A172 (cell line): ENCODE data around the gene ARIH1. TPM values are rescaled to one million over a fixed set of nuclear protein-coding genes. Genes with fewer than 3 reads are reported as not detected.
"Not testable (repeated sequence)": the region's sequence is repeated elsewhere in the genome, so short reads cannot be mapped to it uniquely, and the experiment has no call there.

Source experiments
- DNase-seq: peaks from one replicate; pipeline ENCODE4 v3.0.0-alpha.2; 2015; ENCODE audit warnings: low spot score
- total RNA-seq: library from RNA; depleted of rRNA; stranded (reverse); fragments of >200 nt; shearing (Covaris generic); gene quantifications from 2 replicates; pipeline ENCODE4 v1.2.3, GENCODE V29; 2014

Gene ARIH1
- total RNA-seq, 1 experiment from 2014 or later: 36.6 TPM

- peak; percentile 48 for DNase-seq
Observed at GRCh38 chr15:72599855-72600464, 125.8 kb downstream of the ARIH1 start.

DNA sequence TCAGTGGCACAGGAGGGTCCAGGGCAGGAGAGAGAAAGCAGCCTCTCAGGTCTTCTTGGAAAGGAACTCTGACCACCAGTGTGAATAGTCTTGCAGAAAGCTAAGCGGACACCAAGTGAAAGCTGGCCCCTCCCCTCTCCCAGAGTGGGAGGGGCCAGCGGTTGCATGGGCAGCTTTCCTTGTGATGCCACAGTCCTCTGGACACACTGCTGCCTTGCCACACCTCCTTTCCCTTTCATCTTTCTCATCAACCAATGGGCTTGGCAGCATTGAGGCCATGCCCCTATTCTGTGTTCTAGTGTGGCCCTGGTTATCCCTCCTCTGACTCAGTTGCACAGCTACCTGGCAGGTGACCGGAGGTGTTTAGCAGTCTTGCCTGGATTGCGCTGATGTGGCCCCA is 130.7 kb downstream of the ARIH1 start:
- peak; percentile 28 for DNase-seq

GRCh38 chr15:72608084-72608483 is 134.0 kb downstream of the ARIH1 start:
- not testable (repeated sequence) for DNase-seq

DNA sequence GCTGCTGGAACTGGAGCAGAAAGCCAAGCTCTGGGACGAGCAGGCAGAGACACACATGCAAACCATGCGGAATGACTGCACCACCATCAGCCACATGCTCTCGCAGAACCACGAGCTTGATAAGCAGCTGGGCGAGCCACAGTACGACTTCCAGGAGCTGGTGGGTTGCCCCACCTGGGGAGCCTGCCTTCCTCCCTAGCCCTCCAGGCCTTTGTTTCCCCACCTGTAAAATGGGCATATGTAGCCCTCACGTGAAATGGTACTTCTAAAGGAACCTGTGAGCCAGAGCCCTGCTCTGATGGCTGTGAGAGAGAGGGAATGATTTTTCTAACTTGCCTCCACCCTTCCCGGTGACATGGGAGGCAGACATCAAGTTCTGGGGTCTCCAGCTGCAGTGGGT is 135.7 kb downstream of the ARIH1 start:
- DNase-seq: no peak

DNA sequence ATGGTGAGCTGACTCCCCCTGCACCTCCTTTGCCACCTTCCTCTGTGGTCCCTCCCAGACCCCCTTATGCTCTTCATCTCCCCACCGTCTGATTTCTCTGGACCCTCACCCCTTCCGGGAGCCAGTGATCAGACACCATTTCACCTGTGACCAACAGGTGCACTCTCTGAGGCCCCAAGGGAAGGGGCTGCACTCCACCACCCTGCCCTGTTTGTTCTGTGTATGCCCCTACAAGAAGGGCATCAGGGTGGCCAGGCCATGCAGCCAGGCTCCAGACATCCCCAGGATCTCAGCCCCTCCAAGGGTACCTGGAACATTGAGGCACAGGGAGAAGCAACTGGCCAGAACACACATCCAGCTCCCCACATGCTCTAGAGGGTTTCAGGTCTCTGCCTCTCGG is 138.2 kb downstream of the ARIH1 start:
- DNase-seq: not testable (repeated sequence)

DNA sequence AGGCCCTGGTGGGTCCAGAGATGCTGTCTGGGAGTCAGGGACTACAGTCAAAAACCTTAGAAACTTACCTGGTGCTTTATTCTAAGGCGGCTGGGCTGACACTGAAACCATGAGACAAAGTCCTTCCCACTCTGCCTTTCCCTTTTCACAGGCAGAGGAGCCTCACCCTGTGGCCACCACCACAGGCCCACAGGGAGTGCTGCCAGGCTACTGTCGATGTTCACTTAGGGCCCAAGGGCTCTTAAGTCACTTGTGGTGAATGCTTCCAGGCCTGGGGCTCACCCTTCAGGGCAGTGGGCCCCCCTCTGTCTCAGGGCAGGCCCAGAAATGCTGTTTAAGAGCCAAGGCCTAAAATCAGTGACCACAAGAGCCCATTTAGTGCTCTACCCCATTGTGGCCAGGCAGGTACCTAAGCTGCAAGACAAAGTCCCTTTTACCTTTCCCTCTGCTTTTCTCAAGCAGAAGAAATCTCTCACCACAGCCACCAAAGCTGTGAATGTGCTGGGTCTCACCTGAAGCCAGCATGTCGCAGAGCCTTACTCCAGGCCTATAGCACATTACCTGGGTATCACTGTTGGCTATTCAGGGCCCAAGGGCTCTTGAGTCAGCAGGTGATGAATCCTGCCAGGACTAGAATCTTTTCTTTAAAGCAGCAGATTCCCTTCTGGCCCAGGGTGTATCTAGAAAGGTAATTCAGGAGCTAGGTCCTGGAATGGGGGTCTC is 140.8 kb downstream of the ARIH1 start:
- DNase-seq: no peak

- not testable (repeated sequence) for DNase-seq
Observed at GRCh38 chr15:72615533-72616233, 141.6 kb downstream of the ARIH1 start.

GRCh38 chr15:72616491-72617210 is 142.5 kb downstream of the ARIH1 start:
- no peak for DNase-seq

DNA sequence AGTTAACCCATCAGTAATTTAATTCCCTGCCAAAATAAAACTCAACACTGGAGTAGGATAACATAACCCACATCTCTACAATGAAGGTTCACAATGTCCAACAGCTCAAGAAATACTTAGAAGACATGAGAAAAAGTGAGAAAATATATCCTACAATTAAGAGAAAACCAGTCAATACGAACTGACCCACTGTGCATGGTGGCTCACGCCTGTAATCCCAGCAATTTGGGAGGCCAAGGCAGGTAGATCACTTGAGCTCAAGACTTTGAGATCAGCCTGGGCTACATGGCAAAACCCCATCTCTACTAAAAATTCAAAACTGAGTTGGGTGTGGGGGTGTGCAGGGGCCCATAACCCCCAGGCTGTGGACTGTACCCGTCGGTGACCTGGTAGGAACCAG is 149.7 kb downstream of the ARIH1 start:
- DNase-seq: not testable (repeated sequence)

DNA sequence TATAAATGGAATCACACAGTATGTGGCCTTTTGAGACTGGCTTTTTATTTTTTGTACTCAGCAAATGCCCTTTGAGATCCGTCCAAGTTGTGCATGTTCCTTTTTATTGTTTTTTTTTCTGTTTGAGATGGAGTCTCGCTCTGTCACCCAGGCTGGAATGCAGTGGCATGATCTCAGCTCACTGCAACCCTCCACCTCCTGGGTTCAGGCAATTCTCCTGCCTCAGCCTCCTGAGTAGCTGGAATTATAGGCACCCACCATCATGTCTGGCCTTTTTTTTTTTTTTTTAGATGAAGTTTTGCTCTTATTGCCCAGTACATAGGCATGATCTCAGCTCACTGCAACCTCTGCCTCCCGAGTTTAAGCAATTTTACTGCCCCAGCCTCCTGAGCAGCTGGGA is 152.0 kb downstream of the ARIH1 start:
- not testable (repeated sequence) for DNase-seq

DNA sequence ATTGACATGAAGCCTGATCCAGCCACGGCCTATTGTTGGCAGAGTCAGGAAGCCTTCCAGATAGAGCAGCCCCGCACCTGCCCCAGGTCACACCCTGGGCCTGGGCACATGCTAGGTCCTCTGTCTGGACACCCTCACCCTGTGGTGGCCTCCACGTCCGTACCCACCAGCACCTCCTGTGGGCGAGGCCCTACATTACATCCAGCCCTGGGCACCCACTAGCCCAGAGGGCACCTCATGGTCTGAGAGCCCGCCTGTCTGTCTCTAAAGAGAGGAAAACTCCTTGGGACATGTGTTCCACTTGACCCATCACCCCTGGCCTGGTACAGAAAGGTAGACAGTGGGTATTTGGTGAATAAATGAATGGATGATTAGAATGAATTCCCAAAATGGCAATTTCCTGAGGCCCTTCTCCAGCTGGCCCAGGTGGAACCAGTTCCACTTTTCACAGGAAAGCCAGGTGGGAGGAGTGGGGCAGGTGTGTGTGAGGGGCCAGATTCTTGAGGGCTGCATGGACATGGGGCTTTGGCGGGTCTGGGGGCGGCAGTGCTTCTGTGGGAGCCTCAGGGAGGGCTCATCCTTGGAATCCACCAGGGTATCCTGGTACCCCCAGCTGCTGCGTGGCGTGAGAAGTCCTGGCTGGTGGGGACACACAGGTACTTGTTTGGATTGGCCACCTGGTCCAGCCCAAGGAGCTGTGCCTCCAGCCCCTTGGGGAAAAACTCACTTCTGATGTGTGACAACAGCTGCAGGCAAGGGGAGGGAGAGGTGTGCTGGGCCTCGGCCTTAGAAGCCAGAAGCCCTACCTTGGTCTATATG is 154.3 kb downstream of the ARIH1 start:
- not testable (repeated sequence) for DNase-seq

DNA sequence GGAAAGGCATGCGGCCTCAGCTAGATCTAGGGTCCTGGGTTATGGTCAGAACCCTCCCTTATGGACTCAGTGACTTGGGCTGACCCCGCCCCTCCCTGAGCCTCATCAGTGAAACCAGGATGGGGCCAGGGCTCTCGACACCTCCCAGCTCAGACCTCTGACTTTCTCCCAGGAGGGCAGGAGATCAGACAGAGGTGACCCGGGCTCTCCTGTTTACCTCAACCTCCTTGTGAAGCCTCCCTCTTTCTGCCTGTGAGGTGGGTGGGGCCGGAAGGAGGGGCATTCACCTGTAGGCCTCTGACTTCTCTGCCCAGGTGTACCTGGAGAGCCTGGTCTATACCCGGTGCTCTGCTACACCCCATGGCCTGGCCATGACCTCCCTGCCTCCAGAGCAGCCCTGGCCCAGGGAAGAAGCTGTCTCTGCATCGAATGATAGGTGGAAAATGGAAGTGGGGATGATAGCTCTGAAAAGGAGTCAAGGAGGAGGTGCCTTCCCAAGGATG is 155.0 kb downstream of the ARIH1 start:
- DNase-seq: not testable (repeated sequence)

- peak; percentile 47 for DNase-seq
Observed at GRCh38 chr15:72636519-72637282, 162.6 kb downstream of the ARIH1 start.

DNA sequence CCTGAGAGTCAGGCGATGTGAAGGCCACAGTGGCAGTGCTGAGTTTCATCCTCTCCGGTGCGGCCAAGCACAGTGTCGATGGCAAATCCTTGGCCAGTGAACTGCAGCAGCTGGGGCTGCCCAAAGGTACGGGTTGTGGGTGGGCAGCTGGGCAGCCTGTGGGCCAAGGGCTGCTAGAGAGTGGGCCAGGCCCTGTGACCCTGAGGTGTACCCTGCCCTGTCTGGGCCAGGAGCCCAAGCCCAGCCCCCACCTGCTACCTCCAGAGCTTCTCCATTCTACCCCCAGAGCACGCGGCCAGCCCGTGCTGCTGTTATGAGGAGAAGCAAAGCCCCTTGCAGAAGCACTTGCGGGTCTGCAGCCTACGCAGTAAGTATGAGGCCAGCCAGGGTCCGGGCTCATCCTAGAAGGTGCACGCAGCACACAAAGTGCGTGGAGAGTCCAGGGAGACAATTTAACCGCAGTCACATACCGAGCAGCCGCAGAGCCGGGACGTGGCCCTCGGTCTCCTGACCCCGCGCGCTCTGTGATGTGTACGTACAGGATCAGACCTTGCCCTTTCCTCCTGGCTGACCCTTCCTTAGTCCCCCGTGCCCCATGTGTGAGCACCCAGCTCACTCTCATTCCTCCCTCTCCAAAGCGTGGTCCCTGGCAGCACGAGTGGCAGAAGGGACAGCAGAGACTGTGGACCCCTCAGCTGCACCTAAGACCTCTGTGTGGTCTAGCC is 165.8 kb downstream of the ARIH1 start:
- DNase-seq: not testable (repeated sequence)

DNA sequence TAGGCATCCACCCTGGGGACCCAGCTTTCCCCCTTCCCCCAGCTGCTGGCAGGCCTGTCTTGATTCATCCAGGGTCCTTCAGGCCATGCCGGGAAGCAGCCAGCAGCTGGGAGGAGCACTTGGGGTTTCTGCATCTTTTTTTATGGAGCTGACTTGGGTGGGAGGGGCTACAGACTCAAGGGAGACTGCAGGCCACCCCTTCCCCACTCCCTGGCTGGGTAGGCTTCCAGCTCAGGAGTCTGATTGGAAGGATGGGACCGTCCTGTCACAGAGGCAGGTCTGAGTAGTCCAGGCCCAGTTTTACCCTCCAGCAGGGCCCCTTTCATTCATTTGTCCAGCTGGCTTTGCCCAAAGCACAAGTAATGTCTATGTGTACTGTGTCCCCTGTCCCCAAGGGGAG is 168.1 kb downstream of the ARIH1 start:
- not testable (repeated sequence) for DNase-seq

GRCh38 chr15:72648631-72649253 is 174.6 kb downstream of the ARIH1 start:
- DNase-seq: not testable (repeated sequence)
